Posterior vena cava (tissue), 2 donors: ENCODE data around the gene CHST12. TPM values are rescaled to one million over a fixed set of nuclear protein-coding genes. Genes with fewer than 3 reads are reported as not detected.

ENCODE experiments used
- DNase-seq: peaks from one replicate; pipeline ENCODE4 v3.0.0-alpha.2; 2020; ENCODE audit warnings: low spot score
- intact Hi-C, 2 donors: fragments of 100-400 bp; cut with DNase I; formaldehyde crosslinking; loops; one replicate each; pipeline versions ENCODE4 v1.14.1 to v1.14.2; 2022 to 2023
- total RNA-seq, 2 donors: library from RNA; stranded (reverse); fragmentation: NEBNext Ultra II Directional; extraction: Animal tissue kit (Norgen Biotek cat#: 25700); gene quantifications; one replicate each; pipeline ENCODE4 v1.2.1, GENCODE V29; 2021
- donor health status: DM: yes; HTN: yes; CAD: no.
- donor health status: DM: yes; HTN: yes; CAD: no.

CHST12 gene
- total RNA-seq, 2 donors from 2014 or later, result 21.4 to 28.3 TPM

DNA sequence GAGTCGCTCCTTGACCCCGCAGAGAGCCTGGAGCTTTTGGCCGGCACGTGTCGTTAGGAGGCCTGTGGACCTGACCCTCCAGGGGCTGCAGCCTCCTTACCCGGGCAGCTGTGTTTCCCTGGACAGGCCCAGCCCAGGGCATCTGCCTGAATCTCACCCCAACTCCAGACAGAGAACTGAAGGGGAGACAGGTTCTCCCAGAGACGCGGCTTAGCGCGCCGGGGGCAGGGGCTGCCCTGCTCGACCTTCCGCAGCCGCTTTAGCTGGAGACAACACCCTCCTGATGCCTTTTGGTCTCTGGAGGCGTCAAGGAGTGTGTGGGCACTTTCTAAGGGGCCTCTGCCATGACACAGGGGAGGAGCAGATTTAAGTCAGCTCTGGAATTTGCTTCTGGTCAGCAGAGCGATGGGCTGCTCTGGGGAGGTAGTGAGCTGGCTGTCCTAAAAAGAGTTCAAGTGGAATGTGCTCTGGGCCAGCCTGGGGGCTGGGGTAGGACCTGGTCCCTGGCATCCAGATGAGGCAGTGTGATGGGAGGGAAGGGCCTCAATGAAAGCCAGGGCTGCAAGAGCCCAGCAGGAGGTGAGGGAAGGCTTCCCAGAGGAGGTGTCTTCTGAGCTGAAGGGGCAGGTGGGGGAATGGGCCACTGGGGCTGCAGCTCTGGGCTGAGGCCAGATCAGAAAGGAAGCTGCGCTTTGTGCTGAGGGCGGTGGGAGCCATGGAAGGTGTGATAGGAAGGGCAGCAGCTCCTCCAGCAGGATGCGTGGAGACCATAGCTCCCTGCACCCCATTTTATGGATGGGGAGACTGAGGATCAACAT is 67.0 kb downstream of the CHST12 start:
- DNase-seq, result no peak
- intact Hi-C loops, result loop anchor here (5.0 to 10.0 kb wide), 3 partner anchors 84 to 893 kb away; partner anchors contain the start of genes BRAT1 (in 1 of the 2) and IQCE (in 1 of the 2)

DNA sequence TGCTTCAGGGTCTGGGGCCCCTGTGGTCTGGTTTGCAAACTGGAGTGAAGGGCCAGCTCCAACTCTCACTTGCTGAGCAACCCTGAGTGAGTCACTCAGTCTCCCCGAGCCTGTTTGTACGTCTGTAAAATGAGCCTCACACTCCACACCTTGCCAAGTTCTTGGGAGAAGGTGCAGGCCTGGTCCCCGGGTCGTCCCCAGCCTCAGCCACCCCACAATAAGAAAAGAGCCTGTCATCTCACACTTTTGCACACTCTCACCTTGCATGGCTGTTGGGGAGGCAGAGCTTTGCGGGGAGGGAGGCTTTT is 67.6 kb downstream of the CHST12 start:
- no peak for DNase-seq
- intact Hi-C loops, result loop anchor here (5.0 to 10.0 kb wide), 3 partner anchors 84 to 894 kb away; partner anchors contain the start of genes BRAT1 (in 1 of the 2) and IQCE (in 1 of the 2)

DNA sequence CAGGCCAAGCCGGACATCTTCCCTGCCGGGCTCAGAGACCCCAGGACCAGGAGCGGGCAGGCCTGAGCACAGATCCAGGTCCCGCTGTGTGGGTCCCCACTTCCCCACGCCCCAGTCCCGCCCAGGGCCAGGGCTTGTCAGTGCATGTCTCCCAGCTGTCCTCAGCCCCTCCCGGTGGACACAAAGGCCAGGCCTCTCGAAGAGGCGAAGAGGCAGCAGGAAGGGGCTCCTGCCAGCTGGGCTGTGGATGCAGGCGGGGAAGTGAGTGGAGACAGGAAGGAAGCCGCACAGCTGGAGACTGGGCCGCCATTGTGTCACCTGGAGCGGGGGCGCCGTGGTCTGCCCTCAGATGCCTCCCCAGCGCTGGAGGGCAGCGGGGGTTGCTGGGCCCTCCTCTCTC is 68.0 kb downstream of the CHST12 start:
- no peak for DNase-seq
- intact Hi-C loops, result loop anchor here (5.0 to 10.0 kb wide), 3 partner anchors 83 to 894 kb away; partner anchors contain the start of genes BRAT1 (in 1 of the 2) and IQCE (in 1 of the 2)

DNA sequence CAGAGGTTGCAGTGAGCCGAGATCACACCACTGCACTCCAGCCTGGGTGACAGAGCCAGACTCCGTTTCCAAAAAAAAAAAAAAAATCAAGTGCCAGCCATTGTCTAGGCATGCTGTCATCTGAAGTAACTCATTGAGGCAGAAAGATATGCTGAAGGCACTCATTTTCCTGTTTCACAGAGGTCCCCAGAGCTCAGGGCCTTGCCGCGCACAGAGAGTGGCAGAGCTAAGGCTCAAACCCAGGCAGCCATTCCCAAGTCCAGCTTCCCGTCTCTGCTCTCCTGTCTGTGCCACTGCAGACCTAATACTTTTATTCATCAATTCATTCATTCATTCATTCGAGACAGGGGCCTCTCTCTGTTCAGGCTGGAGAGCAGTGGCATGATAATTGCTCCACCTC is 69.3 kb downstream of the CHST12 start:
- DNase-seq, result no peak
- intact Hi-C loops, result loop anchor here (5.0 to 10.0 kb wide), 3 partner anchors 82 to 895 kb away; partner anchors contain the start of genes BRAT1 (in 1 of the 2) and IQCE (in 1 of the 2)

- intact Hi-C loops, result loop anchor here (5.0 to 10.0 kb wide), 3 partner anchors 81 to 896 kb away; partner anchors contain the start of genes BRAT1 (in 1 of the 2) and IQCE (in 1 of the 2)
- DNase-seq, result no peak
Measured at GRCh38 chr7:2473496-2474180, 70.2 kb downstream of the CHST12 start.

GRCh38 chr7:2474224-2474623 is 70.8 kb downstream of the CHST12 start:
- no peak for DNase-seq
- intact Hi-C loops, result loop anchor here (5.0 to 10.0 kb wide), 3 partner anchors 81 to 897 kb away; partner anchors contain the start of genes BRAT1 (in 1 of the 2) and IQCE (in 1 of the 2)

DNA sequence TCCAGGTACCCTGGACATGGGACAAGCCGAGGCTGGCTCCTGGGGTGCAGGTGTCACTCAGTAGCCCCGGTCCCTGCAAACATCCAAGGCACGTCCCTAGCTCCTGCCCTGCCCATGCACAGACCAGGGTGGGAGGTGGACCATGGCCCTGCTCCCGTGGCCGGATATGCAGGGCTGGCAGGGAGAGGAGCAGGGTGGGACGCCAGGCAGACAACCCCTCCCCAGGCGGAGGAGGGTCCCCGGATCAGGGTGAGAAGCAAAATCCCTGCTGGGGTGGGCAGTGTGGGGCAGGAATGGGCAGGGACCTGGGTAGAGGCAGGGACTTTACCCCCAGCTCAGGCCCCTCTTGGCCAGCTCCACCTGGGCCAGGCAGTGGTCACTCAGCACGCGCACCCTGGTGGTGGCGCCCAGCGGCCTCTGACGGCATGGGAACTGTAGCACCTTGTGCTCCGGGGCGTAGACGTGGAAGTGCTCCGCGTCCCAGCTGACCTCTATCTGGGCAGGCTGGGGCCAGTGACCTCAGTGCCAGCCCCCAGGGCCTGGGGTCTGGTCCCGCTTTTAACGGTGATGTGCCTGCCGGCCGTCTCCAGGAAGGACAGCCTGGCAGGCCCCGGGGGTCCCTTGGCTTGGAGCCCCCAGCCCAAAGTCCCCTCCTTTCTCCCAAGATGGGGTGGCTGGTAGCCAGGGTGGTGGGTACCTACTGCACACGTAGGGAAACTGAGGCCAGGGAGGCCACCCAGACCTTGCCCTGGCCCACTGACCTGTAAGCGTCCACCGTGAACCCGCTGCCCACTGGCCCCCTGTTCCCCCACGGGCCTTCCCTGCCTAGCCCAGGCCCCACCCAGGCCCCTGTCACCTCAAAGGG is 71.6 kb downstream of the CHST12 start:
- intact Hi-C loops, result loop anchor here (5.0 to 10.0 kb wide), 3 partner anchors 80 to 898 kb away; partner anchors contain the start of genes BRAT1 (in 1 of the 2) and IQCE (in 1 of the 2)
- DNase-seq, result no peak

GRCh38 chr7:2475678-2476015 is 72.2 kb downstream of the CHST12 start:
- intact Hi-C loops, result loop anchor here (10.0 kb wide), 2 partner anchors 79 to 189 kb away; partner anchors contain the start of genes BRAT1 (in 1 of the 2) and IQCE (in 1 of the 2)
- DNase-seq, result peak; percentile 80

- DNase-seq, result no peak
- intact Hi-C loops, result loop anchor here (10.0 kb wide), 2 partner anchors 79 to 189 kb away; partner anchors contain the start of genes BRAT1 (in 1 of the 2) and IQCE (in 1 of the 2)
Measured at GRCh38 chr7:2476298-2476697, 72.9 kb downstream of the CHST12 start, which contains the start of gene GRIFIN. Gene GRIFIN, minus strand, starts transcription at chr7:2476398. Its CDS starts 15 bp downstream, at chr7:2476383.

GRCh38 chr7:2476776-2477446 is 73.5 kb downstream of the CHST12 start:
- intact Hi-C loops, result loop anchor here (1.0 to 10.0 kb wide), 3 partner anchors 28 to 188 kb away; partner anchors contain the start of genes BRAT1 (in 1 of the 2) and IQCE (in 1 of the 2)
- DNase-seq, result no peak

- peak; percentile 90 for DNase-seq
- intact Hi-C loops, result loop anchor here (1.0 to 10.0 kb wide), 3 partner anchors 28 to 187 kb away; partner anchors contain the start of genes BRAT1 (in 1 of the 2) and IQCE (in 1 of the 2)
Measured at GRCh38 chr7:2477447-2478398, 74.3 kb downstream of the CHST12 start.

DNA sequence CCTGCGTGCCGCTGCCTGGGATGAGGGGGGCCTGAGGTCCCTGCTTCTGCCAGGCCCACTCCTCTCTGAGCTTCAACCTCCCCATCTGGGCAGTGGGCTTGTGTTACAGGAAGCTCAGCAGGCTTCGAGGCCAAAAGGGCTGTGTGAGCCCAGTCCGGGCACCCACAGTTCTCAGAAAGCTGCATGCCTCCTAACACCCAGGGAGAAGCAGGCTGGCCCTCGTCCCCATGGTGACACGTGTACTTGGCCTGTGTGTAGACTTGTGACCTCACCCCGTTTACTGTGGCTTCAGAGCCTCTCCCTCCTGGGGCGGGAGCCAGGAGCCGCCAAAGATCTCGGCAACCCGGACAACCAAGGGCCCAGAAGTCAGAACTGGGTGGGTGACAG is 75.0 kb downstream of the CHST12 start:
- intact Hi-C loops, result loop anchor here (10.0 kb wide), 2 partner anchors 76 to 186 kb away; partner anchors contain the start of genes BRAT1 (in 1 of the 2) and IQCE (in 1 of the 2)

GRCh38 chr7:2478800-2479199 is 75.4 kb downstream of the CHST12 start:
- no peak for DNase-seq
- intact Hi-C loops, result loop anchor here (10.0 kb wide), 2 partner anchors 76 to 186 kb away; partner anchors contain the start of genes BRAT1 (in 1 of the 2) and IQCE (in 1 of the 2)

More for the DNA sequence above, 75.0 kb downstream of the CHST12 start:
- peak; percentile 91 for DNase-seq

- intact Hi-C loops, result loop anchor here (10.0 kb wide), 2 partner anchors 75 to 185 kb away; partner anchors contain the start of genes BRAT1 (in 1 of the 2) and IQCE (in 1 of the 2)
- DNase-seq, result no peak
Measured at GRCh38 chr7:2479276-2480069, 76.1 kb downstream of the CHST12 start.

DNA sequence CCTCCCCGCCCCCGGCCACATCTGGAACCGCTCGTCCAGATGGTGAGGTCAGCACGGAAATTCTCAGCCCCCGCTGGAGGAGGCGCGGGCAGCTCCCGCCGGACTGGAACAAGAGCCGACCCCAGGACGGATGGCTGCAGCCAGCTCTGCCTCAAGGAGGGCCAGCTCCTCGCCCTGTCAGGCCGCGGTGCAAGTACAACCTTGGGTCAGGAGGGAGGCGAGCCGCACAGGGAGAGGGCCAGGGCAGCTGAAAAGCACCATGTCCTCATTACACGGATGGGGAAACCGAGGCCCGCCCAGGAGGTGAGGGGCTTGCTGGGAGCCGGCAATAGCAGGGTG is 76.6 kb downstream of the CHST12 start:
- intact Hi-C loops, result no loop called here
- DNase-seq, result no peak

DNA sequence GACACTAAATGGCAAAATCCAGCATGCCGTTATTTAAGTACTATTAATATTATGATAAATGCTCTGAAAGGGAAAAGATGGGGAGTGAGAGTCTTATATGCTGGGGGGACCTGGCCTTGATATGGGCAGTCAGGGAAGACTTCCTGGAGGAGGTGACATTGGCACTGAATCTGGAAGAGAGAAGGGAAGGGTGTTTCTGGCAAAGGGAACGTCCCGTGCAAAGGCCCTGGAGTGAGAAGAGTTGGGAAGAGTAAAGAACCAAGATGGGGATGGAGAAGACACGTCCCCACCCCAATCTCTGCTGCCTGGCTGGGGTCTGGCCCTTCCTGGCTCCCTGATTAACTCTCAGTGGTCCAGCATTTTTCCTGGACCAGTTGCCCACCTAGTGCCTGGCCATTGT is 77.8 kb downstream of the CHST12 start:
- DNase-seq, result no peak
- intact Hi-C loops, result no loop called here
